ENCODE results near the gene NPAS3.

- TF ChIP-seq CTCF (conservative IDR thresholded peaks at IDR 0.05 in 1 of 2, IDR thresholded peaks at IDR 0.05 in 1 of 2; ENCODE audit: low read depth in 1 of 2, low read length in 2 of 2): no peak
- TF ChIP-seq EZH2 (IDR thresholded peaks at IDR 0.05; ENCODE audit: low read length, missing control alignments): no peak
Observed at GRCh38 chr14:33655421-33655820, 716.7 kb downstream of the NPAS3 start.
